HCT116 (cell line): ENCODE measurements around the gene CDYL2. TPM values are rescaled to one million over a fixed set of nuclear protein-coding genes. Genes with fewer than 3 reads are reported as not detected.

Experiments used
- ATAC-seq: fragments of 200-7000 bp; cut with Tn5 transposase; 2 replicates; pipeline ENCODE4 v1.9.1; 2020; ENCODE audit warnings: mild to moderate bottlenecking, moderate library complexity
- BruUV-seq: library from RNA; stranded (reverse); fragments of 400-500 nt; replicated peaks from 2 replicates; lab custom pipeline; 2021; lab: Mats Ljungman, UMichigan
- CTCF ChIA-PET: fragments of 300-600 bp; sonication (Branson Sonifier 250); formaldehyde crosslinking; loops from one replicate; lab custom pipeline; 2021; ENCODE audit warnings: antibody characterized with exemption; lab: Charles Lee
- POLR2A ChIA-PET: fragments of 300-600, 350-600 bp; sonication (Branson Sonifier 250); formaldehyde crosslinking; loops from one replicate; lab custom pipeline; 2021; ENCODE audit warnings: antibody characterized with exemption; lab: Charles Lee
- RAD21 ChIA-PET, 2 experiments: fragments of 300-600 bp; sonication (Branson Sonifier 250); formaldehyde crosslinking; loops; one replicate each; lab custom pipeline; 2023; ENCODE audit warnings: low total read pairs in 2 of 2; ENCODE audit not compliant: uncharacterized antibody in 2 of 2, unreplicated experiment in 2 of 2, low non-redundant PET in 1 of 2; lab: Charles Lee
- DNase-seq: peaks from one replicate; pipeline ENCODE4 v3.0.0-alpha.2; 2010; ENCODE audit warnings: low read depth, low spot score
- H2AFZ ChIP-seq: fragments of 200-600 bp; shearing (Covaris generic), sonication (generic); 2 replicates; pipeline ENCODE4 v1.6.1; 2017; ENCODE audit warnings: low read depth, mixed run types, mixed read lengths, antibody characterized with exemption, low read length; ENCODE audit not compliant: poor library complexity, severe bottlenecking
- H3K27ac ChIP-seq: 2 replicates; pipeline ENCODE4 v1.5.1; 2012; ENCODE audit warnings: low read depth, low read length
- H3K27me3 ChIP-seq: fragments of 200-600 bp; sonication (generic); 2 replicates; pipeline ENCODE4 v1.6.1; 2016; ENCODE audit warnings: mixed run types, low read length, mixed read lengths; ENCODE audit not compliant: insufficient read depth
- H3K36me3 ChIP-seq, 2 experiments: fragments of 200-500 bp in 1 of 2; fragments of 200-600 bp in 1 of 2; sonication (Bioruptor generic) in 1 of 2; sonication (generic) in 1 of 2; 2 replicates each; pipeline versions ENCODE4 v1.5.1 to v1.6.1; 2014 to 2016; ENCODE audit warnings: low read length in 2 of 2, inconsistent platforms in 1 of 2, mixed read lengths in 1 of 2, mixed run types in 1 of 2; ENCODE audit not compliant: insufficient read depth in 2 of 2, control insufficient read depth in 1 of 2
- H3K4me1 ChIP-seq, 2 experiments: fragments of 200-600 bp in 1 of 2; sonication (generic) in 1 of 2; 2 replicates each; pipeline versions ENCODE4 v1.5.1 to v1.6.1; 2012 to 2017; ENCODE audit warnings: low read length in 2 of 2, inconsistent platforms in 1 of 2, mild to moderate bottlenecking in 1 of 2, mixed read lengths in 1 of 2, mixed run types in 1 of 2, moderate library complexity in 1 of 2; ENCODE audit not compliant: insufficient read depth in 2 of 2, control insufficient read depth in 1 of 2
- H3K4me2 ChIP-seq: fragments of 200-600 bp; sonication (generic); 2 replicates; pipeline ENCODE4 v1.6.1; 2017; ENCODE audit warnings: mixed run types, low read length, mixed read lengths
- H3K4me3 ChIP-seq, 2 experiments: fragments of 200-600 bp in 1 of 2; sonication (generic) in 1 of 2; replicated peaks in 1 of 2; 2 replicates each; pipeline ENCODE4 v1.5.1; 2011 to 2016; ENCODE audit warnings: low read length in 2 of 2, control low read depth in 1 of 2, low read depth in 1 of 2, mild to moderate bottlenecking in 1 of 2, mixed read lengths in 1 of 2, mixed run types in 1 of 2
- H3K79me2 ChIP-seq: fragments of 200-600 bp; sonication (generic); 2 replicates; pipeline ENCODE4 v1.6.1; 2017; ENCODE audit warnings: mild to moderate bottlenecking, mixed run types, low read length, moderate library complexity, mixed read lengths; ENCODE audit not compliant: insufficient read depth
- H3K9ac ChIP-seq: fragments of 200-600 bp; sonication (generic); 2 replicates; pipeline ENCODE4 v1.6.1; 2016; ENCODE audit warnings: low read length, mixed read lengths
- H3K9me2 ChIP-seq: fragments of 200-600 bp; sonication (generic), shearing (Covaris generic); 2 replicates; pipeline ENCODE4 v1.6.1; 2017; ENCODE audit warnings: mixed run types, mild to moderate bottlenecking, moderate library complexity; ENCODE audit not compliant: insufficient read depth
- H3K9me3 ChIP-seq, 2 experiments: fragments of 200-500 bp in 1 of 2; fragments of 200-600 bp in 1 of 2; sonication (Bioruptor generic) in 1 of 2; sonication (generic) in 1 of 2; 2 replicates each; pipeline ENCODE4 v1.6.1; 2014 to 2017; ENCODE audit warnings: low read length in 2 of 2, mixed read lengths in 2 of 2, inconsistent platforms in 1 of 2, low read depth in 1 of 2, mild to moderate bottlenecking in 1 of 2, mixed run types in 1 of 2, moderate library complexity in 1 of 2; ENCODE audit not compliant: control insufficient read depth in 1 of 2, insufficient read depth in 1 of 2
- H4K20me1 ChIP-seq: fragments of 200-600 bp; sonication (generic), shearing (Covaris generic); 2 replicates; pipeline ENCODE4 v1.6.1; 2017; ENCODE audit warnings: mixed run types, mild to moderate bottlenecking, moderate library complexity; ENCODE audit not compliant: insufficient read depth
- CBX3 ChIP-seq: IDR thresholded peaks from 2 replicates; pipeline ENCODE4 v1.6.1; 2012; ENCODE audit warnings: low read depth
- CEBPB ChIP-seq: IDR thresholded peaks from 2 replicates; pipeline ENCODE4 v1.6.1; 2012; ENCODE audit warnings: low read depth
- CTCF ChIP-seq, 3 experiments: fragments of 200-600 bp in 1 of 3; sonication (generic) in 1 of 3; IDR thresholded peaks in 2 of 3; conservative IDR thresholded peaks in 1 of 3; 2 replicates each; pipeline ENCODE4 v1.5.1; 2012 to 2017; ENCODE audit warnings: low read depth in 2 of 3, low read length in 2 of 3, antibody characterized with exemption in 1 of 3, borderline replicate concordance in 1 of 3, control low read depth in 1 of 3, mild to moderate bottlenecking in 1 of 3, mixed read lengths in 1 of 3, mixed run types in 1 of 3, moderate library complexity in 1 of 3; ENCODE audit not compliant: insufficient read depth in 1 of 3
- EGR1 ChIP-seq: IDR thresholded peaks from 2 replicates; pipeline ENCODE4 v1.6.1; 2012; ENCODE audit warnings: low read depth
- EZH2 ChIP-seq: fragments of 200-600 bp; sonication (generic); IDR thresholded peaks from 2 replicates; pipeline ENCODE4 v1.6.1; 2017; ENCODE audit warnings: antibody characterized with exemption, mixed run types
- EZH2phosphoT487 ChIP-seq: fragments of 200-600 bp; IDR thresholded peaks from 2 replicates; pipeline ENCODE4 v1.6.1; 2018; ENCODE audit warnings: antibody characterized with exemption, borderline replicate concordance
- FOSL1 ChIP-seq: IDR thresholded peaks from 2 replicates; pipeline ENCODE4 v1.6.1; 2012; ENCODE audit warnings: low read depth
- POLR2A ChIP-seq: IDR thresholded peaks from 2 replicates; pipeline ENCODE4 v1.7.0; 2011; ENCODE audit warnings: borderline replicate concordance; ENCODE audit not compliant: insufficient read depth, insufficient read length; ENCODE audit errors: extremely low read depth
- POLR2AphosphoS5 ChIP-seq: IDR thresholded peaks from 2 replicates; pipeline ENCODE4 v1.6.1; 2011; ENCODE audit warnings: mild to moderate bottlenecking, low read depth, low read length, moderate library complexity
- RAD21 ChIP-seq: IDR thresholded peaks from 2 replicates; pipeline ENCODE4 v1.6.1; 2012; ENCODE audit warnings: low read depth, mild to moderate bottlenecking
- REST ChIP-seq: IDR thresholded peaks from 2 replicates; pipeline ENCODE4 v1.6.1; 2012; ENCODE audit warnings: low read depth
- SIN3A ChIP-seq: IDR thresholded peaks from 2 replicates; pipeline ENCODE4 v1.6.1; 2012; ENCODE audit warnings: low read depth
- SP1 ChIP-seq: IDR thresholded peaks from 2 replicates; pipeline ENCODE4 v1.6.1; 2012; ENCODE audit warnings: low read depth
- SRF ChIP-seq: IDR thresholded peaks from 2 replicates; pipeline ENCODE4 v1.6.1; 2012; ENCODE audit warnings: low read depth
- YY1 ChIP-seq: IDR thresholded peaks from 2 replicates; pipeline ENCODE4 v1.6.1; 2011; ENCODE audit warnings: low read length, low read depth, moderate library complexity, mild to moderate bottlenecking; ENCODE audit not compliant: insufficient replicate concordance; ENCODE audit errors: extremely low read depth
- ZBTB33 ChIP-seq: IDR thresholded peaks from 2 replicates; pipeline ENCODE4 v1.6.1; 2011; ENCODE audit warnings: mild to moderate bottlenecking, low read length, moderate library complexity; ENCODE audit not compliant: insufficient replicate concordance; ENCODE audit errors: extremely low read depth
- ZFX ChIP-seq: fragments of 450-650 bp; IDR thresholded peaks from 2 replicates; pipeline ENCODE4 v1.6.1; 2017
- ZNF274 ChIP-seq: fragments of 200-500 bp; sonication (Bioruptor generic); IDR thresholded peaks from 2 replicates; pipeline ENCODE4 v1.6.1; 2014; ENCODE audit warnings: mild to moderate bottlenecking, low read depth, low read length, inconsistent platforms
- intact Hi-C: fragments of 100-400 bp; cut with micrococcal nuclease; formaldehyde crosslinking; loops from 2 replicates; pipeline ENCODE4 v1.10.0; 2022
- total RNA-seq: library from RNA; stranded (reverse); gene quantifications from one replicate; pipeline ENCODE4 v1.2.1, GENCODE V29; 2021; ENCODE audit not compliant: unreplicated experiment
- TF ChIP-seq, protein P1 (sequence below): IDR thresholded peaks from 2 replicates; pipeline ENCODE4 v1.6.1; 2012

Gene CDYL2
- total RNA-seq, 1 experiment from 2014 or later = 0.10 TPM

DNA sequence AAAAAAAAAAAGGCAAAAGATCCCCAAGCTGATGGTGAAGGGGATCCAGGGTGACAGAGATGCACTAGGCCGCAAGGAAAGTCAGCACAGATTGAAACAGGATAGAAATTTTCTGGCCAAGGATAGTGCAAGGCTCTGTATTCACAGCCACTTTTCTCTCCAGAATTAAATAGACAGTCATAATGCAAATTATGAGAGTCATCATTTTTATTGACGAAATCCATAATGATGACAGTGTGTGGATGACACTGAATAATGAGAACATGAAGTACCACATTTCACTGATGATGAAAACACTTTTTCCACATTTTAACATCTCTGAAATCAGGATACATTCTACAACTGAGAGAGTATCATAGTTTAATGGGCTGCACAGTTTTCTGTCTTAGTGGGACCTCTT is 72.5 kb downstream of the CDYL2 start:
- Histone ChIP-seq H4K20me1 (no peaks in the 10 kb centered on the region), H3K4me2 (no peak overlapping the region), H3K27ac (no peak overlapping the region), H3K9me3 (no peaks in the 10 kb centered on the region), H3K4me1 (no peaks in the 10 kb centered on the region), H3K79me2 (no peaks in the 10 kb centered on the region), H3K4me3 (no peak overlapping the region), H3K36me3 (no peaks in the 10 kb centered on the region), H3K27me3 (no peaks in the 10 kb centered on the region), H3K9me2 (no peaks in the 10 kb centered on the region), H3K9ac (no peak overlapping the region), H2AFZ (no peak overlapping the region)
- no peak for TF ChIP-seq CEBPB
- TF ChIP-seq YY1 = no peak
- no peak for TF ChIP-seq RAD21
- TF ChIP-seq POLR2AphosphoS5 = no peak
- TF ChIP-seq EZH2 = no peak
- no peak for TF ChIP-seq ZFX
- TF ChIP-seq CBX3 = no peak
- no peak for TF ChIP-seq SP1
- no peak for TF ChIP-seq ZNF274
- TF ChIP-seq EGR1 = no peak
- no peak for TF ChIP-seq SIN3A
- no peak for TF ChIP-seq CTCF (IDR thresholded peaks at IDR 0.05 in 2 of 3, conservative IDR thresholded peaks at IDR 0.05 in 1 of 3; ENCODE audit: borderline replicate concordance in 1 of 3, insufficient read depth in 1 of 3, low read depth in 2 of 3, low read length in 2 of 3)
- no peak for TF ChIP-seq POLR2A
- TF ChIP-seq, protein P1, sequence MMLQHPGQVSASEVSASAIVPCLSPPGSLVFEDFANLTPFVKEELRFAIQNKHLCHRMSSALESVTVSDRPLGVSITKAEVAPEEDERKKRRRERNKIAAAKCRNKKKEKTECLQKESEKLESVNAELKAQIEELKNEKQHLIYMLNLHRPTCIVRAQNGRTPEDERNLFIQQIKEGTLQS = no peak
- no peak for TF ChIP-seq ZBTB33
- TF ChIP-seq EZH2phosphoT487 = no peak
- no peak for TF ChIP-seq SRF
- TF ChIP-seq FOSL1 = no peak
- TF ChIP-seq REST = no peak
- BruUV-seq = no TSS peak
- DNase-seq = no peak
- no peak for ATAC-seq
- CTCF ChIA-PET = no interaction called here
- intact Hi-C loops = no loop called here
- POLR2A ChIA-PET = no interaction called here
- RAD21 ChIA-PET = no interaction called here
